Breast epithelium (tissue), 4 donors: Measurements from ENCODE around the gene ARHGAP45. TPM values are rescaled to one million over a fixed set of nuclear protein-coding genes. Genes with fewer than 3 reads are reported as not detected.

ENCODE experiments used
- DNase-seq, 2 donors: peaks; one replicate each; pipeline ENCODE4 v3.0.0-alpha.2; 2019; ENCODE audit warnings: low spot score in 2 of 2
- H3K27ac ChIP-seq, 2 donors: fragments of 200-600 bp; sonication (generic) in 1 of 2; one replicate each; pipeline ENCODE4 v1.5.1; 2016 to 2019; ENCODE audit warnings: mild to moderate bottlenecking in 1 of 2
- H3K27me3 ChIP-seq, 2 donors: fragments of 200-600 bp; sonication (generic) in 1 of 2; one replicate each; pipeline versions ENCODE4 v1.5.1 to v1.6.0; 2017 to 2019; ENCODE audit warnings: control low read depth in 1 of 2, mild to moderate bottlenecking in 1 of 2
- H3K36me3 ChIP-seq: fragments of 200-600 bp; one replicate; pipeline ENCODE4 v1.5.1; 2019
- H3K4me1 ChIP-seq, 2 donors: fragments of 200-600 bp; sonication (generic); one replicate each; pipeline ENCODE4 v1.5.1; 2016 to 2019; ENCODE audit warnings: control low read depth in 1 of 2
- H3K4me3 ChIP-seq, 3 donors: fragments of 200-600 bp; sonication (generic); 1 replicate in 2 of 3; 2 replicates in 1 of 3; pipeline ENCODE4 v1.5.1; 2016 to 2019; ENCODE audit warnings: mild to moderate bottlenecking in 3 of 3, moderate library complexity in 2 of 3
- H3K9me3 ChIP-seq, 2 donors: fragments of 200-600 bp; sonication (generic) in 1 of 2; one replicate each; pipeline ENCODE4 v1.5.1; 2016 to 2019; ENCODE audit warnings: control low read depth in 1 of 2
- POLR2A ChIP-seq: fragments of 450-650 bp; IDR thresholded peaks from one replicate; pipeline ENCODE4 v1.6.1; 2016; ENCODE audit warnings: antibody characterized with exemption, mild to moderate bottlenecking, moderate library complexity
- POLR2AphosphoS5 ChIP-seq, 3 donors: sonication (generic); formaldehyde crosslinking; IDR thresholded peaks; one replicate each; pipeline ENCODE4 v1.6.1; 2017; ENCODE audit warnings: antibody characterized with exemption in 3 of 3
- intact Hi-C: fragments of 100-400 bp; cut with DNase I; formaldehyde crosslinking; loops from one replicate; pipeline ENCODE4 v1.15.1; 2023; ENCODE audit warnings: low total_unique reads
- total RNA-seq, 3 donors: library from RNA; depleted of rRNA; stranded (reverse); fragments of >200 nt; gene quantifications; one replicate each; pipeline ENCODE4 v1.1.0, GENCODE V29; 2016
- TF ChIP-seq, protein P1 (sequence below), 3 donors: fragments of 450-650 bp; IDR thresholded peaks; one replicate each; pipeline ENCODE4 v1.5.1; 2016 to 2017; ENCODE audit warnings: antibody characterized with exemption in 3 of 3, mild to moderate bottlenecking in 3 of 3, moderate library complexity in 3 of 3

The ARHGAP45 gene
- total RNA-seq, 3 donors from 2014 or later, result 18.7 to 43.2 (median 23.9) TPM

DNA sequence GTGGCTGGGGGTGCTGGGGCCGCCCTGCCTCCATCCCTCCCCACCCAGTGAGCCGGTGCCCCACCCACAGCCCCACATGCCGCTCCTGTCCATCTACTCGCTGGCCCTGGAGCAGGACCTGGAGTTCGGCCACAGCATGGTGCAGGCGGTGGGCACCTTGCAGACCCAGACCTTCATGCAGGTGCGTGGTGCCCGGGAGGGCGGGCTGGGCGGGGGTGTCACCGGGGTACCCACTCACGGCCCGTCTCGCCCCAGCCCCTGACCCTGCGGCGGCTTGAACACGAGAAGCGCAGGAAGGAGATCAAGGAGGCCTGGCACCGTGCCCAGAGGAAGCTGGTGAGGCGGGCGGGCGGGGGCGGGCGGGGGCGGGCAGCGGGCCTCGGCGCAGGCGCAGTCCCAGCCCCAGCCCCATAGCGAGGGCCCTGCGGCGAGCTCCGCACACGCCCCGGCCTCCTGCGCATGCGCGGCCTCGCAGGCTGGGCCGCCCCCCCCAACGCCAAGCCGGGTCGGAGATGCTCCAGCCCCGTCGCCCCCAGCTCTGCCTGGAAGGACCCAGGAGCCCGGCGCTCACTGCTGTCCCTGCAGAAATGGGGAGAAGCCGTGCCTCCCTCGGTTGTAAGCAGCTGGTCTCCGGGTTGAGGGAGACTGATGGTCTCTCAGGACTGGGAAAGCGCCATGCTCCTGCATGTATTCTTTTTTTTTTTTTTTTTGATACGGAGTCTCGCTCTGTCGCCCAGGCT lies 7.7 kb downstream of the ARHGAP45 start:
- DNase-seq, result peak; percentile 65 to 82
- Histone ChIP-seq H3K27ac (no peak overlapping the region), H3K4me3 (peak overlapping the region in 2 of 3 donors; percentile 45 to 63), H3K36me3 (no peaks in the 10 kb centered on the region), H3K4me1 (no peaks in the 10 kb centered on the region), H3K27me3 (peaks cover 5 to 13% of the 10 kb centered on the region in 2 donors), H3K9me3 (no peaks in the 10 kb centered on the region)
- TF ChIP-seq POLR2AphosphoS5 (IDR thresholded peaks at IDR 0.05) (no peak), POLR2A (no peak)
- TF ChIP-seq, protein P1, sequence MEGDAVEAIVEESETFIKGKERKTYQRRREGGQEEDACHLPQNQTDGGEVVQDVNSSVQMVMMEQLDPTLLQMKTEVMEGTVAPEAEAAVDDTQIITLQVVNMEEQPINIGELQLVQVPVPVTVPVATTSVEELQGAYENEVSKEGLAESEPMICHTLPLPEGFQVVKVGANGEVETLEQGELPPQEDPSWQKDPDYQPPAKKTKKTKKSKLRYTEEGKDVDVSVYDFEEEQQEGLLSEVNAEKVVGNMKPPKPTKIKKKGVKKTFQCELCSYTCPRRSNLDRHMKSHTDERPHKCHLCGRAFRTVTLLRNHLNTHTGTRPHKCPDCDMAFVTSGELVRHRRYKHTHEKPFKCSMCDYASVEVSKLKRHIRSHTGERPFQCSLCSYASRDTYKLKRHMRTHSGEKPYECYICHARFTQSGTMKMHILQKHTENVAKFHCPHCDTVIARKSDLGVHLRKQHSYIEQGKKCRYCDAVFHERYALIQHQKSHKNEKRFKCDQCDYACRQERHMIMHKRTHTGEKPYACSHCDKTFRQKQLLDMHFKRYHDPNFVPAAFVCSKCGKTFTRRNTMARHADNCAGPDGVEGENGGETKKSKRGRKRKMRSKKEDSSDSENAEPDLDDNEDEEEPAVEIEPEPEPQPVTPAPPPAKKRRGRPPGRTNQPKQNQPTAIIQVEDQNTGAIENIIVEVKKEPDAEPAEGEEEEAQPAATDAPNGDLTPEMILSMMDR (IDR thresholded peaks at IDR 0.05), result no peak
- intact Hi-C loops, result no loop called here

DNA sequence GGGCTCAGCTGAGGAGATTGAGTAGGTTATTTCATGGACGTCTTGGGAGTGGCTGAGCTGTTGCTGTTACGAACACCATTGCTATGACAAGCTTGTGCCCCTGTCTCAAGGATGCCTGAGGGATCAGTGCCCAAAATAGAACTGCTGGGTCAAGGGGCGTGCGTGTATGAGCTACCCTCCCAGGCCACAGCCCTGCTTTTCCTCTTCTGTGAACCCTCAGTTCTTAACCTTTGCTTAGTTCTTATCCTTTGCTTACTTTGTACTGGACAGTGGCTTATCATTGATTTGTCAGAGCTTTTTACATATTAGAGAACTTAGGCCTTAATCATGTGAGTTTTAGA lies 9.0 kb downstream of the ARHGAP45 start:
- H3K9me3 ChIP-seq, result no peaks in the 10 kb centered on the region
- intact Hi-C loops, result no loop called here
- H3K4me1 ChIP-seq, result no peaks in the 10 kb centered on the region
- no peak overlapping the region for H3K4me3 ChIP-seq
- TF ChIP-seq POLR2AphosphoS5 (IDR thresholded peaks at IDR 0.05), result no peak
- no peaks in the 10 kb centered on the region for H3K36me3 ChIP-seq
- H3K27me3 ChIP-seq, result peaks cover 2% of the 10 kb centered on the region in 2 donors
- H3K27ac ChIP-seq, result no peak overlapping the region
- DNase-seq, result no peak

DNA sequence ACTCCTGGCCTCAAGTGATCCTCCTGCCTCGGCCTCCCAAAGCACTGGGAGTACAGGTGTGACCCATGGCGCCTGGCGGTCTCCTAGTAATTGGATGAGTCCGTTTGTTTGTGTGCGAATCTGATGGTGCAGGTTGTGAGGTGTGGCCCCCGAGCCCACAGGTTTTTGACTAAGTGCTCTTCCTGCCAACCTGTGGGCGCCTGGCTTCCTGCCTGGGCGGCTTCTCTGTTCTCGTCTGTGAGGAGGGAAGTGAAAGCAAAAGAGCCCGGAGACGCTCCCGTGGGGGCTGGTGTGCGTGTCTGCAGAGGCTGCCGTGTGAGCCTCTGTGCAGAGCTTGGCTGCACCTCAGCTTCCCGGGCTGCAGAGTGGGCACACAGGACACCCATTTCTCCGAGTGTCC lies 10.0 kb downstream of the ARHGAP45 start:
- no peak for TF ChIP-seq POLR2AphosphoS5 (IDR thresholded peaks at IDR 0.05)
- H3K36me3 ChIP-seq, result no peaks in the 10 kb centered on the region
- no peaks in the 10 kb centered on the region for H3K27me3 ChIP-seq
- H3K4me3 ChIP-seq, result peak overlapping the region in 2 of 3 donors; percentile 33 to 51
- intact Hi-C loops, result no loop called here
- H3K4me1 ChIP-seq, result no peaks in the 10 kb centered on the region
- DNase-seq, result peak in 1 of 2 donors; percentile 71
- no peaks in the 10 kb centered on the region for H3K9me3 ChIP-seq
- H3K27ac ChIP-seq, result no peak overlapping the region

DNA sequence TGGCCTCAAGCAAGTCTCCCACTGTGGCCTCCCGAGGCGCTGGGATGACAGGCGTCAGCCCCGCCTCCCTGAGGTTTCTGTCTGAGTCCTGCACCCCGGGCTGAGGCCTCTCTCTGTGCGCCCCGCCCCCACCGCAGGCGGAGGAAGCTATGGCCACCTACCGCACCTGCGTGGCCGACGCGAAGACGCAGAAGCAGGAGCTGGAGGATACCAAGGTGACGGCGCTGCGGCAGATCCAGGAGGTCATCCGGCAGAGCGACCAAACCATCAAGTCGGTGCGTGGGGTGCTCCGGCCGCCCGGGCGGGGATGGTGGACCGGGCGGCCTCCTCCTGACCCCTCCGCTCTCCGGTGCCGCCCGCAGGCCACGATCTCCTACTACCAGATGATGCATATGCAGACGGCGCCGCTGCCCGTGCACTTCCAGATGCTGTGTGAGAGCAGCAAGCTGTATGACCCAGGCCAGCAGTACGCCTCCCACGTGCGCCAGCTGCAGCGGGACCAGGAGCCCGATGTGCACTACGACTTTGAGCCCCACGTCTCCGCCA lies 12.7 kb downstream of the ARHGAP45 start:
- intact Hi-C loops, result loop anchor here (5.0 kb wide), 1 partner anchor 818 kb away; no protein-coding TSS in a partner anchor
- Histone ChIP-seq H3K36me3 (no peaks in the 10 kb centered on the region), H3K27me3 (no peaks in the 10 kb centered on the region), H3K9me3 (no peaks in the 10 kb centered on the region), H3K4me1 (no peaks in the 10 kb centered on the region), H3K27ac (no peak overlapping the region), H3K4me3 (no peak overlapping the region)
- TF ChIP-seq, protein P1 (IDR thresholded peaks at IDR 0.05), result no peak
- TF ChIP-seq POLR2A (no peak), POLR2AphosphoS5 (IDR thresholded peaks at IDR 0.05) (no peak)
- DNase-seq, result no peak

DNA sequence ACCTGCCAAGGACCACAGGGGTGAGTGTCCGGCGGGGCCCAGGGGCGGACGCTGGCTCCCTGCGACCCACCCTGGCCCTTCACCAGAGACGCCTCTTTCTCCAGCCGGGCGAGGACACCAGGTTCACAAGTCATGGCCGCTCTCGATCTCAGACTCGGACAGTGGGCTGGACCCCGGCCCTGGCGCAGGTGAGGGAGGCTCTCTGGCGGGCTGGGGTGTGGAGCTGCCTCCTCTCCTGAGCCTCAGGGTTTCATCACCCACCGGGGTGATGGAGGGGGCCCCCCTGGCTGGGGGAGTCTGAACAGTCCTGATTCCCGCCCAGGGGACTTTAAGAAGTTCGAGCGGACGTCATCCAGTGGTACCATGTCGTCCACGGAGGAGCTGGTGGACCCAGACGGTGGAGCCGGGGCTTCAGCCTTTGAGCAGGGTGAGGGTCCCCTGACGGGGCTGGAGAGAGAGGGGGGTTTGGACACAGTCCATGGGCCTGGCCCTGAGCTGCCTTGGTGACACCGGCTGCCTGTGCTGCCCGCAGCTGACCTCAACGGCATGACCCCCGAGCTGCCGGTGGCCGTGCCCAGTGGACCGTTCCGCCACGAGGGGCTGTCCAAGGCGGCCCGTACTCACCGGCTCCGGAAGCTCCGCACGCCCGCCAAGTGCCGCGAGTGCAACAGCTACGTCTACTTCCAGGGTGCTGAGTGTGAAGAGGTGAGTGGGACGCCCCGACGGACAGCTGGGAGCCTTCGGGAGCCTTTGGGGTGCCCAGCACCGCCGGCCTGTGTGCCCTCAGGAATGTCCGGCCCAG lies 13.6 kb downstream of the ARHGAP45 start:
- TF ChIP-seq POLR2AphosphoS5 (IDR thresholded peaks at IDR 0.05) (no peak), POLR2A (no peak)
- TF ChIP-seq, protein P1 (IDR thresholded peaks at IDR 0.05), result no peak
- intact Hi-C loops, result loop anchor here (5.0 kb wide), 1 partner anchor 817 kb away; no protein-coding TSS in a partner anchor
- DNase-seq, result no peak
- no peak overlapping the region for H3K27ac ChIP-seq
- H3K4me1 ChIP-seq, result no peaks in the 10 kb centered on the region
- no peaks in the 10 kb centered on the region for H3K36me3 ChIP-seq
- no peaks in the 10 kb centered on the region for H3K27me3 ChIP-seq
- H3K9me3 ChIP-seq, result no peaks in the 10 kb centered on the region
- H3K4me3 ChIP-seq, result no peak overlapping the region
